Choroid plexus epithelial cell (primary cell): ENCODE data around the gene KCNJ14.

Experiments
- DNase-seq: peaks from one replicate; pipeline ENCODE4 v3.0.0-alpha.2; 2010; ENCODE audit warnings: low read depth
- H3K4me3 ChIP-seq: 2 replicates; pipeline ENCODE4 v1.5.1; 2011; ENCODE audit warnings: low read depth, mild to moderate bottlenecking, control low read depth, low read length, moderate library complexity
- CTCF ChIP-seq: conservative IDR thresholded peaks from 2 replicates; pipeline ENCODE4 v1.5.1; 2011; ENCODE audit warnings: low read depth, mild to moderate bottlenecking, control low read depth, inconsistent platforms, low read length, moderate library complexity

KCNJ14 gene

GRCh38 chr19:48455171-48455907, at the start of gene KCNJ14:
TSS of gene KCNJ14 (plus strand) at chr19:48455574. CDS start at chr19:48461725, 6,151 bp downstream.
- H3K4me3 ChIP-seq = no peak within 1 kb of the TSS
- no peak for DNase-seq
- TF ChIP-seq CTCF = no peak

- H3K4me3 ChIP-seq = no peak overlapping the region
- no peak for DNase-seq
- TF ChIP-seq CTCF = no peak
These were observed 49.5 kb upstream of the KCNJ14 start for GRCh38 chr19:48405850-48406249.

- DNase-seq = no peak
- TF ChIP-seq CTCF = no peak
- no peak overlapping the region for H3K4me3 ChIP-seq
These were observed 41.3 kb upstream of the KCNJ14 start for GRCh38 chr19:48413879-48414587.

- no peak for TF ChIP-seq CTCF
- peak; percentile 68 for DNase-seq
- no peak overlapping the region for H3K4me3 ChIP-seq
These were observed 40.0 kb upstream of the KCNJ14 start for GRCh38 chr19:48415395-48415794.

GRCh38 chr19:48415806-48416221, 39.6 kb upstream of the KCNJ14 start:
- TF ChIP-seq CTCF = no peak
- DNase-seq = no peak
- no peak overlapping the region for H3K4me3 ChIP-seq

GRCh38 chr19:48417421-48417820, 38.0 kb upstream of the KCNJ14 start:
- no peak for TF ChIP-seq CTCF
- H3K4me3 ChIP-seq = no peak overlapping the region
- DNase-seq = no peak
